ENCODE measurements around the gene ZDHHC18.

DNA sequence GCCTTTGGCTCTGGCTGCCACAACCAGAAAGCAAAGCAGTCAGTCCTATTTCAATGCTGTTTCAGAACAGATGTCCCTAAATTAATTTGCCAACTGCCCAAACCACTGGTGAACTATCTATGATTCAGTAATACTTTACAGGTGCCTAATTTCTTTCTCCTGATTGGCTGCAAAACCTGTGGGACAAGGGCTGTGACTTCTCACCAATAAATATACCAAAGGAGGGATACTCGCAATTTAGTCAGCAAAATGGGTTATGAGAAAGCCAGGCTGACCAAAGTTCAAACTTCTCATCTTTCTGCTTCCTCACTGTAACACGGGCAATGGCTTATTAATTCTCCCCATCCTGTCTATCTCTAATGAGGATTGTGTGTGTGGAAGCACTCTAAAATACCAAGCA is 50.8 kb downstream of the ZDHHC18 start:
- TF ChIP-seq, protein P1, sequence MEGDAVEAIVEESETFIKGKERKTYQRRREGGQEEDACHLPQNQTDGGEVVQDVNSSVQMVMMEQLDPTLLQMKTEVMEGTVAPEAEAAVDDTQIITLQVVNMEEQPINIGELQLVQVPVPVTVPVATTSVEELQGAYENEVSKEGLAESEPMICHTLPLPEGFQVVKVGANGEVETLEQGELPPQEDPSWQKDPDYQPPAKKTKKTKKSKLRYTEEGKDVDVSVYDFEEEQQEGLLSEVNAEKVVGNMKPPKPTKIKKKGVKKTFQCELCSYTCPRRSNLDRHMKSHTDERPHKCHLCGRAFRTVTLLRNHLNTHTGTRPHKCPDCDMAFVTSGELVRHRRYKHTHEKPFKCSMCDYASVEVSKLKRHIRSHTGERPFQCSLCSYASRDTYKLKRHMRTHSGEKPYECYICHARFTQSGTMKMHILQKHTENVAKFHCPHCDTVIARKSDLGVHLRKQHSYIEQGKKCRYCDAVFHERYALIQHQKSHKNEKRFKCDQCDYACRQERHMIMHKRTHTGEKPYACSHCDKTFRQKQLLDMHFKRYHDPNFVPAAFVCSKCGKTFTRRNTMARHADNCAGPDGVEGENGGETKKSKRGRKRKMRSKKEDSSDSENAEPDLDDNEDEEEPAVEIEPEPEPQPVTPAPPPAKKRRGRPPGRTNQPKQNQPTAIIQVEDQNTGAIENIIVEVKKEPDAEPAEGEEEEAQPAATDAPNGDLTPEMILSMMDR (IDR thresholded peaks at IDR 0.05): no peak
- TF ChIP-seq ZFX (IDR thresholded peaks at IDR 0.05; ENCODE audit: borderline replicate concordance): no peak
